GM21447 (cell line): ENCODE data around the gene RHO.
"Not testable (repeated sequence)": the region's sequence is repeated elsewhere in the genome, so short reads cannot be mapped to it uniquely, and the experiment has no call there.

Experiments used
- ATAC-seq: cut with Tn5 transposase; IDR thresholded peaks from one replicate; pipeline ENCODE4 v1.9.1; 2021; ENCODE audit not compliant: unreplicated experiment

RHO gene

DNA sequence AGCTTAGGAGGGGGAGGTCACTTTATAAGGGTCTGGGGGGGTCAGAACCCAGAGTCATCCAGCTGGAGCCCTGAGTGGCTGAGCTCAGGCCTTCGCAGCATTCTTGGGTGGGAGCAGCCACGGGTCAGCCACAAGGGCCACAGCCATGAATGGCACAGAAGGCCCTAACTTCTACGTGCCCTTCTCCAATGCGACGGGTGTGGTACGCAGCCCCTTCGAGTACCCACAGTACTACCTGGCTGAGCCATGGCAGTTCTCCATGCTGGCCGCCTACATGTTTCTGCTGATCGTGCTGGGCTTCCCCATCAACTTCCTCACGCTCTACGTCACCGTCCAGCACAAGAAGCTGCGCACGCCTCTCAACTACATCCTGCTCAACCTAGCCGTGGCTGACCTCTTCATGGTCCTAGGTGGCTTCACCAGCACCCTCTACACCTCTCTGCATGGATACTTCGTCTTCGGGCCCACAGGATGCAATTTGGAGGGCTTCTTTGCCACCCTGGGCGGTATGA is at the start of gene RHO:
RHO (plus strand) TSS at position 51 of the 512 bp plus-strand sequence; CDS start at position 146, 95 bp downstream.
- no peak for ATAC-seq

DNA sequence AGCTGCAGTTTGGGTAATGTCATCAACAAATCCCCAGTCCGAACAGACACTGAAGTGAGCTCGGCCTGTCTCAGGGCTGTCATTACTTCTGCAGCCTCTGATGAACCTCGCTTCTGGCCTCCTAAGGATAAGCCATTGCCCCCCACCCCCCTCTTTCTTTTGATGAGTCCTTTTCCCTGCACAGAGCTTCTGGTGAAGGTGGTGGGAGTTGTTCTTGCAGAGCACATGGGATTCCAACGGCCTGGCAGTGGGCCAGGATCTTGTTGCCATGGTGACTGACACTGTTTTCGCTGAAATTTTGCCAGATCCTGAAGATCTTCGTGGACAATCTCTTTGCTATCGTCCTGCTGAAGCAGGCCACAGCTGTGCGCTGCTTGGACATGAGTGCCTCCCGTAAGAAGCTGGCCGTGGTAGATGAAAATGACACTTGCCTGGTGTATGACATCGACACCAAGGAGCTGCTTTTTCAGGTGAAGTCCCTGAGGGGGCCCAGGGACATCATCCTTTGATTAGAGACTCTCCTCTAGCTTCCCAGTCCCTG is 47.1 kb upstream of the RHO start:
- ATAC-seq: not testable (repeated sequence)

DNA sequence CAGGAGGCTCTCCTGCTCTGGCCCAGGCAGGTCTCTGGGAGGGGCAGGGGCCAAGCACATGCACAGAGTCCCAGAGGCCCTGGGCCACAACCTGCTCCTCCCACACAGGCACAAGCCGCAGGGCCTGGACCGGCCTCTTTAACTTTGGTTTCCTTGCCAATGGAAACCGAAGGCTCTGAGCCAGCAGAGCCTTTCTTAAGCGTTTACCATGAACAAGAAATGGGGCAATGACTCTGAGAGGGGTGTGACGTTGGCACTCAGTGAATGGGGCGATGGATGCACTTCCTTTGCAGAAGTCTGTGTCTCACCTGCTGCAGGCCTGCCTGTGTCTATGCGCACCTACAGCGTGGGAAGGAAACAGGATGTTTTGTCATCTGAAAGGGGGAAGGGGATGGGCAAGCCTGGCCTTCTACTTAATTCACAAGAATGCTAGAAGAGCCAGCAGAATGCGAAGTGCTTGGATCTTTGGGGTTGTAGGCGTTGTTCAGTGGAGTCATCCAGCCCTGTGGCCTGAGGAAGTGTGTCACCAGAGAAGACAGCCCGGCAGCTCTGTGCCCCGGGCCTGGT is 46.6 kb upstream of the RHO start:
- no peak for ATAC-seq

DNA sequence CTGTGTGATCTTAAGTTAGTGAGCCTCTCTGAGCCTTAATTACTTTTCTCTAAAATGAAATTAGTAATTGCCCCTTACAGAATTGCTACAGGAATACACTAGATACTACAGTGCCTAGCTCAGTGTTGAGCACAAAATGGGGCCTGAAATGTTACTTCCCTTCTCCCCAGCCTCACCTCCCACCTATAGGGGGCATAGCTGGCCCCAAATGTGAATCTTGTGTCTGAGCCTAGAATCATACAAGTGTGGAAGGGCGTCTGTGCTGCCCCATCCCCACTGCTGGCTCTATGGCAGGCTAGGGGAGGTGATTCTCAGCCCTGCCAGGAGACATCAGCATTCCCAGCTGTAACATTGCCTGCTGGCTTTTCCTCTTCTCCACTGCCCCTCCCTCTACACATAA is 45.7 kb upstream of the RHO start:
- no peak for ATAC-seq

DNA sequence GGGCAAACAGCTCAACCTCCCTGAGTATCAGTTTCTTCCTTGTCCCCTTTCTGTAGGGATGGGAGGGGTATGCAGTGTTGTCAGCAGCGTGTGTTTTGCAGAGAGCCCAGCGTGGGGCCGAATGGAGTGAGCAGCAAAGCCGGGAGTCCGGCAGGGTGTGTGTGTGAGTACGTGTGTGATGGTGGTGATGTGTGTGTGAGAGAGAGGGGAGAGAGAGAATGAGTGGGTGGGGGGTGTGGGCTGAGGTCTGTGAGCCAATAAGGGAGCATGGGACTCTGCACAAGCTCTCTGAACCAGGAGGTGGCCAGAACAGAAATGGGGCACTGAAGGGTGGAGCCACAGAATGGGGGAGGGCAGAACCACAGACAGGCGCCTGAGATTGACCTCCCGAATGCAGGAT is 44.6 kb upstream of the RHO start:
- no peak for ATAC-seq

DNA sequence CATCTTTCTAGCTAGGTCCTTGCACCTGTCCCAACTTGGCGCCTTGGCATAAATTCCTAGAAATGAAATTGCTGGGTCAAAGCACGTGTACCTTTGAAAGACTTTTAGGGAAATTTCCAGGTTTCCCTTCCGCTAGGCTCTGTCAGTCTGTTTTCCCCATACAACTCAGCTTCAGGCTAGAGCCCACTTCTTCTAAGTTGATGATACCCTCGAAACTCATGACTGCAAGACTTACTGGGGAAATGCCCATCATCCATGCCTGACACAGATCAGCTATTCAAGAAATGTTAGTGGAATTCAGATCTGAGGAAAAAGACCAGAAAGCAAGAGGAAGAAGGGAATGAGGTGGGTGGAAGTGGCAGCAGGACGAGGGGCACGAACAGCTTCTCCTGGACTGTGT is 43.3 kb upstream of the RHO start:
- not testable (repeated sequence) for ATAC-seq

DNA sequence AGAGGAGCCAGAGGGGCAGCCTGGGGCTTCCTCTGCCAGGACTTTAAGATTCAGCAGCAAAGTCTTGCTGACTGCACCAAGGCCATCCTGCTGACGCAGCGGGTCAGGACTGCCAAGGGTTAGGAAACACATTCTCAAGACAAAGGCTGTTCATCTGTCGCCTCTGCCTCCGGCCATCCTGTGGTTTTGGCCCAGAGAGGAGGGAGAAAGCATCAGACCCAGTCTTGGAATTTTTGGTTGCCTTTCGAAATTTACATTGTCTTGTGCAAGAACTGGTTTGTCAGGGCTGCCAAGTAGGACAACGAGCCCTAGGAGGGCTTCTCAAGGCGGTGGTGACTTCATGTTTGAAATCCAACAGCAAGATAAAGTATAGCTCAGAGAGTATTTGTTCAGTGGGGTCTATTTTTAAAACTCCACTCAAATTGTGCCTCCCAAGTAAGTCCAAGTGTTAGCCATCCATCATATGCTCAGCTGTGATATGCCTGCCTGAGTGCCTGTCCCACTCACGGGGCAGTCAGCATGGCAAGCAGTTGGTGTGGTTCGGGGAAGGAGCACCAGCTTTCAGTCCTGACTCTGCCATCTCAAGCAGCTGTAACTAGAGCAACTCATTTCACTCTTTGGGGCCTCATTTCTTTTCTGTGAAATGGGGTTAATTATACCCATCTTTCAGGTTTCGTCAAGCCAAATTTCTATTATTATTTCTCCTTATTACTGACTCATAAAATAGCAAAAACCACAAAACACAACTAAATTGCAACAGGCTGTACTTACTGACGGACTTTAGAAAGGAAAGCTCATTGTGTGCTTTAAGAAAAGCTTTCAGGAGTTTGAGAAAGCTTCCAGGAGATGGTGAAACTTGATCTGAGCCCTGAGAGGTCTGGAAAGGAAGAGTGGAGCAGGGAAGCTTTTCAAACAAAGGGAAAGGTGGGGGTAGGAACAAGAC is 42.4 kb upstream of the RHO start:
- ATAC-seq: no peak

DNA sequence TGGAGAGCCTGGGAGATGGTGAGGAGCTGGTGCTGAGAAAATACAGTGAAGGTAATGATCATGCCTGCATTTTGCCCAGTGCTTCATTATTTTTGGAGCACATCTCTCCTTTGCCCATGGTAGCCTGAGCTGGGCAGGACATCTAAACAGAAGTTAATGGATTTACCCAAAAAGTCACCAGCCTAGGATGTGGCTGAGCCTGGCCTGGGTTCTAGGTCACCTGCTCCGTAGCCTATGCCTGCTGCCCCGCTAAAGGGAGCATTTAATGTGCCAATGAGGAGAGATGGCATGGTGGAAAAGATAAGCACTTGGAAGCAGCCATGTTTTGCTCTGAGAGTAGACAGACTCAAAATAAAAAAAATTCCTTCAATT is 41.8 kb upstream of the RHO start:
- ATAC-seq: no peak

DNA sequence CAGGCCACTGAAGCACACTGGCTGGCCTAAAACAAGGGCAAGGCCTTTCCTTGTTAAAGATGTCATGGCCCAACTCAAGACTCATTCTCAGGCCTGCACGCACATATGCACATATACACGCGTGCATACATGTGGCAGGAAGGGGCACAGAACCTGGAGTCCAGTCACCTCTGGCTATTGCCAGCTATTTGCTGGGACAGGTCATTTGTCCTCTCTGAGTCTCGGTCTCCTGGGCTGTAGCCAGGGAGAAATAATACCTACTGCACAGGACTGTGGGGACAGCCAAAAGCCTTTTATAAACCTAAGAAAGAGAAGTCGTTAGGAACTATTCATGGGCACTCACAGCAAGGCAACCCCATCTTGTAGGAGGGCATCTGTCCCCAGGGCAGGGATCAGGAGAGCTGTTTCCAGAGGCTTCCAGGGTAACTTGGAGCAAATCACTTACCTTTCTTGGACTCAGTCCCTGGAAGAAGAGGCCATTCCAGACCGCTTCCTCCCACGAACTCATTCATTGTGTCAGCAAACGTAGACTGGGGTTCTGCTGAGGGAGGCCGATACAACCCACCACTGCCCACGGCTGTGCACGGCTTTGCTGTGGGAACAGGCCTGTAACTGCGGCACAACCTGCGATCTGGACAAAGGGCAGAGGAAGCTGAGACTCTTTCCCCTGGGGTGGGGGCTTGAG is 41.1 kb upstream of the RHO start:
- no peak for ATAC-seq

DNA sequence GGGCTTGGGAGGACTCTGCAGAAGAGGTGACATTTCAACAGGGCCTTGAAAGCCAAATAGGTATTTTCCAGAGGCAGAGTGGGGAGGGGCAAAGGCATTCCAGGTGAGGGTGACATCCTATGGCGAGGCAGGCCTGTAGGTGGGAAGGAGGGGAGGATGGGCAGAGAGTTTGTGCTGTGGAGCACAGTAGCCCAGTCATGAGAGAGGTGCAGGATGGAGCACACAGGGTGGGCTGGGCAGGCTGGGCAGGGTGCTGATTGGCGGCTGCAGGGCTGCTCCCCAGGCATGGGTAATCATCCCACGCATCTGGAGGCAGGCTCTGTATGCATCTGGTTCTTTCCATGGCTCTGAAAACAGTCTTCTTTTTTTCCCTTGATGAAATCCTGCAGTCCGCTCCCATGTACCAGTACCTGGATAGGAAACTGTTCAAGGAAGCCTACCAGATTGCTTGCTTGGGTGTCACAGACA is 40.5 kb upstream of the RHO start:
- ATAC-seq: not testable (repeated sequence)

DNA sequence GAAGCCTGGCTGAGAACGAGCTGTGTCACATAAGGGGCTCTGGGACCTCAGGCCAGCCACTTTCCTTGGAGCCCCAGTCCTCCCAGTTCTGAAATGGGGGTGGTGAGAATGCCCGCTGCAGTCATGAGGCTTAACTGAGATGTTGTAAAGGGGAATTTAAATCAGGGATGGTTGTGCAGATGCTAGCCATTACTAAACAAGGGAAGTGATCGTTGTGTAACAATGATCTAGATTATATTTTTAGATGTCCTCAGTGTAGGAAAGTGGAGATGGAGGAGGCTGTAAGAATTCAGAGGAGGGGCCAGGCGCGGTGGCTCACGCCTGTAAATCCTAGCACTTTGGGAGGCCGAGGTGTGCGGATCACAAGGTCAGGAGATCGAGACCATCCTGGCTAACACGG is 39.2 kb upstream of the RHO start:
- ATAC-seq: not testable (repeated sequence)

DNA sequence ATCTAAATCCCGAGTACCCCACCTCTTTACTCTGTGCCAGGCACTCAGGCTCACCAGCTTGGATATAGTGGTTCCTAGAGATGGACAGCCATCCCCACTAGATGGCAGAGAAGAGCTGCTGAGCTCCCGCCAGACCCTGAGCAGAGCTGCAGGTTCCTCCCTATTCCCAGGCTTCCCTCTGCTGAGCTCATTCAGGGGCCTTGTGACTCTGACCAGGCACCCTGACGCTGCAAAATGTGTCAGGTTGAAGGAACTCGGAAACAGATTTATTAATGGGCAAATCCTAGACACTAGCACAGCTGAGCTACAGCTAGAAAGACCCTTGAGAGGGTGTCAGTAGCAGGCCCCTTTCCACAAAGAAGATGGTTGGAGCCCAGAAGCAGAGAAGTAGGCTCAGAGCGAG is 38.2 kb upstream of the RHO start:
- peak; percentile 90 for ATAC-seq

DNA sequence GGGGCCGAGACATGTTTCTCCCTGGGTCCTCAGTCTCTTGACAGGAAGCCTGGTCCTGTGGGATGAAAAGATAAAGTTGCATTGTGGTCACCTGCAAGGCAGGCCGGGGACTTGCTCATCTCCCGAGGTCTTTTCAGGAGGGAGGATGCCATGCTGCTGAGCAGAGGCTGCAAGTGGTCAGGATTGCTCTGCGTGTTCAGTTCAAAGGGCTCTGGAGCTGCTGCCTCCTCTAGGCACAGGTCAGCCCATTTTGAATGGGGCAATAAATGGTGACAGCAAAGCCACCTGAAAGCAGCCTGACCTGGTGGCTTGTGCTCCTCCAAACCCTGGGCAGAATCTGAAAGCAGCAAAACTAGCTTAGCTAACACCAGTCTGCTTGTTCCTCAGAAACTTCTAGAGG is 37.4 kb upstream of the RHO start:
- ATAC-seq: not testable (repeated sequence)

DNA sequence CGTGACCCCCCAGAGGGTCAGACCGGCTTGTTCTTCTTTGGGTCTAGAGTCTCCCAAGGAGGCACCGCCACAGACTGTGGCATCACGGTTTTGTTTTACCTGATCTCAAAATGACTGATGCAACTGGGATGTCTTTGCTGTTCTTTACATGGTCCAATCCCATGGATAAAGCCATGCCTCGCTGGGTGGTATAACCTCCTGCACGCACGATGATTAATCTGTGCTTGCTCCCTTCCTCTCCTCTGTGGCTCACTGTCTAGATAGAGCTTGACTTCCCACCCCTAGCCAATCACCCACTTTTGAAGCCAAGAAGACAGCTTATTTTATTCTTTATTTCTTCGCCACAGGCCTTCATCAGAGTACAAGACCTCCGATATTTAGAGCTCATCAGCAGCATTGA is 36.6 kb upstream of the RHO start:
- no peak for ATAC-seq

DNA sequence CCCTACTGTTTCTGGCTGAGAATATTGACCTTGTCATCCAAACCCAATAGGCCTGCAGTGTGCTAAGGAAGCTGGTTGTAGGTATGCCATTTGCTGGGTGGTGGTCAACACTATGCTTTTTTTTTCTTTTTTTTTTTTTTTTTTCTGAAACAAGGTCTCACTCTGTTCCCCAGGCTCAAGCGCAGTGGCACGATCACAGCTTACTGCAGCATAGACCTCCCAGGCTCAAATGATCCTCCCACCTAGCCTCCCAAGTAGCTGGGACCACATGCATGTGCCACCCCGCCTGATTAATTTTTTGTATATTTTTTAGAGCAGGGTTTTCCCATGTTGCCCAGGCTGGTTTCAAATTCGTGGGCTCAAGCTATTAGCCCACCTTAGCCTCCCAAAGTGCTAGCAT is 35.7 kb upstream of the RHO start:
- ATAC-seq: no peak

DNA sequence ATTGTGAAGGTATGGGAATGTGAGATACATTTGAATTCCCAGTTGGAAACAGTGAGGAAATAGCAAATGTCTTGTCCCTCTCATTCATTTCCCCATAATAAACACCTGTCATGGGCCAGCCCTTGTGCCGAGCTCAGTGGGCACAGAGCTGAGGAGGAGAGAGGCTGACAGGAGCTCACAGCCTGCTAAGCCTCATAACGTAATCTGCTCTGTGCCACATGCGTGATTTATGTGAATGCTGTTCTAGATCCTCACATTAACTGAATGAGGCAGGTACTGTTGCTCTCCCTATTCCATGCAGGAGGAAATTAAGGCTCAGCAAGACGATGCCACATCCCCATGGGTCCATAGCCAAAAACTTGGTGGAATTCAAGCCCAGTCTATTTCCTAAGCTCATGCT is 35.2 kb upstream of the RHO start:
- ATAC-seq: no peak

DNA sequence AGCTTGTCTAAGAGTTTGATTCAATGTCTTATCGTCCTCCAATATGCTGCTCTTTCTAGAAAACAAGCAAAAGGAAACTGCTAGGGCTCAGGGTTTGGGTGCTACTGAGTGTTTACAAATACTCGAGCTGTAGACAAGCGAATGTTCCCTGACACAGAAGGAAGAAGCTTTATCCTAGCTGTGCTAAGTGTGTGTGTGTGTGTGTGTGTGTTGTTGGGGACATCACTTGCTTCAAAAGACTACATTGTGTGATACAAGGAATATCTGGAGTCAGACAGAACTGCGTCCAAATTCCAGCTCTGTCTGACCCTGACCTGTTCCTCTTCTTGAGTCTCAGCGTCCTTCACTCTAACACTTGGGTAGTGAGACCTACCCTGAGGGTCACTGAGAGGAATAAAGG is 33.9 kb upstream of the RHO start:
- not testable (repeated sequence) for ATAC-seq

DNA sequence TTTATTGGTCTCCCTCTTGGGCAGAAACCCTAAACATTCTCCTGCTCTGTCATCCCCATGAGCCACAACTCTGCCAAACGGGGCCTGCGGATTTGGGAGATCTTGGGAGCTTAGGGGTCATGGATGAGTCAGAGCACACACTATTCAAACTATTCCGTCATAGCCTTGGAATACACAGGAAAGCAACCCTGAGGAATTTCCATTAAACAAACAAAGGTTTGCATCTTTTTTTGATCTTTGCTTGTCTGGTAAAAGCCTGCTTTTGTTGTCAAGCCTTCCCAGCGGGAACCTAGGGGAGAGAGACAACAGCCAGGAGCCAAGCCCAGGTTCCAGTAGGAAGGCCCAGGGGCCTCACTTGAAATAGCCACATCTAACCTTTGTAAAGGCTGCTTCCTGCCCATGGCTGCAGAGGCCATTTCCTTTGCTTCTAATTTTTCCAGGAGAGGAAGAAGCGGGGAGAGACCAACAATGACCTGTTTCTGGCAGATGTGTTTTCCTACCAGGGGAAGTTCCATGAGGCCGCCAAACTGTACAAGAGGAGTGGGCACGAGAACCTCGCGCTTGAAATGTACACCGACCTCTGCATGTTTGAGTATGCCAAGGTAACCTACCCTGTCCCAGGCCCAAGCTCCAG is 33.3 kb upstream of the RHO start:
- ATAC-seq: not testable (repeated sequence)

DNA sequence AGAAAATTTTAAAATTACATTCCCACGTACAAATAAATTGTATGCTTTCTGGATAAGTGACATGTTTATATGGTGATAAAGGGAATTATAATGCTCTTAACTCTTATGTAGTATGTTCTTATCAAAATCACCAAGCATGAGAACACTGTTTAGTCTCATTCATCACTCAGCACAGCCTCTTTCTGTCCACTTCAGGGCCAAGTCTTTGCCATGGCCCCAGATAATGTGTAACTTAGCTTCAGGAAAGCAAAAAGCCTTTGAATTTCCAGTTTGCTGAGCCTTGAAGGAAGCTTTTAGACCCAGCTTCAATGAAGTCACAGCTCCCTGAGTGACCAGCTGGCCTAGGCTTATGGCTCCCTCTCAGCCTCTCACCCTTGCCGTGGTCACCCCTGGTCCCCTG is 30.6 kb upstream of the RHO start:
- ATAC-seq: not testable (repeated sequence)

DNA sequence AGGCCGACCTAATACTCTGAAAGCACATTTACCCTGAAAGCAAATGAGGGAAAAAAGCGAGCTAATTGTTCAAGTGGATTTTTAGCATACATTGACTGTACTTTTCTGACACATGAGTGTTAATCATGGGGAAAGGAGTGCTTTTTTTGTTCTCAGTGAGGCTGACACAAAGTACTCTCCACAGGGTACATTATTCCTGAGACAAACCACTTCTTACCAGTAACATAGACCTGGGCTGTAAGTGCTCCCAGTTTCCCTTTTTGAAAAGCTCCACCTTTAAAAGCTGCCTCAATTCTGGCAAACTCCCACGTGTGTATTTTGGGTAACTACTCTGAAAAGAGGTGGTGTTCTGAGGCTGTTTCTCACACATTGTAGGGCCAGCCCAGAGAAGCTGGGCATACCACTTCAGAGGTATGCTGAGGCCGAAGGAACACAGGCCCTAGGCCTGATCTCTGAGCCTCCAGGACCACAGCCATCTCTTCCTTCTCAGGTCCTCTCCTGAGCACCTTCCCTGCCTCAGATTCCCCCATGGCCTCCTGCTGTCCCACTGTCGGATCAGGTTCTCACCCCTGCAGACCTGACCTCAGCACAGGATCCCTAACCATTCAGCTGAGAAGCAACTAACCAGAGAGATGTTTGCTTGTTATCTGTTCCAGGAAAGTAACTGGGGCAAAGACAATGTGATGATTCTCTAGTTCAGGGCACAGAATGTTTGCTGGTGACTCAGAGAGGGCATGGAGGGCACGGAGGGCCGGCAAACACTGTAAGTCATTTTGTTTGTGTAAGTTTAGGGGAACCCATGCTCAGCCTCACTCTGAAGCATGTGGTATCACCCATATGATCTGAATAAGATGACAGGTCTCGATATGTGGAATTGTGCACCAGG is 29.6 kb upstream of the RHO start:
- not testable (repeated sequence) for ATAC-seq
